GM21367 (cell line): ENCODE data around the gene OTUB1.

Source experiments
- ATAC-seq: cut with Tn5 transposase; IDR thresholded peaks from one replicate; pipeline ENCODE4 v1.9.1; 2021; ENCODE audit not compliant: unreplicated experiment

Gene OTUB1

GRCh38 chr11:64022125-64022784 lies 36.0 kb downstream of the OTUB1 start:
- ATAC-seq = no peak

GRCh38 chr11:64023712-64024710 lies 37.8 kb downstream of the OTUB1 start:
- ATAC-seq = no peak

DNA sequence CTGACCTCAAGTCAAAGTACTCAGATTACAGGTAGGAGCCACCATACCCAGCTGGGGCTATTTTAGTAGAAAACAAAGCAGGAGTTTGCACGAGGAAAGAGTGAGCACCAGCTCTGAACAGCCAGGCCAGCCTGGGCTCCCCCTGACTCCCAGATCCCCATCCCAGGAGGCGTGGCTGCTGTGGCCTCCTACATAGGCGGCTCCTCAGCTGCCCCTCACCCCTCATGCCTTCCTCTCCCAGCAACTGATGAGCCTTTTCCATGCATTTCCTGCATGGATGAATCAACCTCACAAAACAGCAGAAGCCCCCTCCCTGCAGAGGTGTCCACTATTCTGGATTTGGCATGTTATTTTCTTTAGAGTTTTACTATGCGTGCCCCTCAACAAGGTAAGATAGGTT lies 39.0 kb downstream of the OTUB1 start:
- no peak for ATAC-seq

DNA sequence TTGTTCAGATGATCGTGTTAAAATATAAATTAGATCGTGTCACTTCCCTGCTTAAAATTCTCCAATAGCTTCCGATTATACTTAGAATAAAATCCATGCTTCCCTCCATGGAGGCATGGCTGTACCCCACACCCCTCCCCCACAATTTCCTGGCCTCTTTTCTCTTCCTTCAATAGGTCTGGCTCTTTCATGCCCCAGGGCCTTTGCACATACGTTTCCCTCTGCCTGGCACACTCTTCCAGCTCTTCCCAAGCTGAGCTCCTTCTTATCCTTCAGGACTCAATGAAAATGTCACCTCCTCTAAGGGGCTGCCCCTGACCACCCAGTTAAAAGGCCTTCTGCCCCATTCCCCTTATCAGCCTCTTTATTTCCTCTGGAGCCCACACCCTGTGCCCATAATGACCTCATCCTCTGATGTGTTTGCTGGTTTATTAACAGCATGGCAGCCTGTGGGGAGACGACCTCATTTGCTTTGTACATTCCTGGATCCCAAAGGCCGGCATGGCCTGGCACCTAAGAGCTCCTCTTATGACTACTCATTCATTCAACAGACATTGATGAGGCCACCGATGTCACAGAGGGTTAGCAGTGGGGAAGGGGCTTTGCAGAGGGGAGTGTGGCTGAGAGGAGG lies 40.5 kb downstream of the OTUB1 start:
- no peak for ATAC-seq

DNA sequence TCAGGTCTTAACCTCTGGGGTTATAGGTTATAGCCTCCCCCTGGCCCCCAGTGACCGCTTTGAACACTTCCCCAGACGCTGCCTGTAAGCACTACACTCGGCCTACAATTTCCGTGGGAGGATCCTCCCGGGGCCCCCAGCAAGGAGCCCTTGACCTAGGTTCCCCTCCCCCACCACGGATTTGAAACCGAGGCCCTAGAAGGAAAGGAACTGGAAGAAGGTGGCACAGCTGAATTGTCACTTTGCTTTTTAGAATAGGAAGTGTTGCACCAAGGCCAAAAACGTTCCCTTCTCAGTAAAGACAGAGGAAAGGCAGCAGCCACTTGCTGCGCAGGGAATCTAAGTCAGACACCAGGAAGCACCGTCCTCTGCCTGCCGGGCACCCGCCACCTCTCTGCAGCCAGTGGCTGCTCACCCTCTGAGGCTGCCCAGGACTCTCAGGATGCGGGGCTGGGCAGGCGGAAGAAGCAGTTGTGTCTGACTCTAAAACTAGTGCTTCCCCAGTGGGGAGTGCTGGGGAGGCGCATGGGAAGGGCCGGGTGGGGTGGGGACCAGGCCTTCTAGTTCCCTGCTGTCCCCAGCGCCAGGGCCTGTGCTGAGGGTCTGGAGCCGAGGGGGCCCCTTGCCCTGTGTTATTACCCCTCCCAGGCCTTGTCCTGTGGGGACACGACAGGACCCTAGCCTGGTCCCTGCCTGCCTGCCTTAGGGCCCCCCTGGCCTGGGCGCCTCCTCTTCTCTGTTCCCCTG lies 41.6 kb downstream of the OTUB1 start:
- ATAC-seq = no peak

DNA sequence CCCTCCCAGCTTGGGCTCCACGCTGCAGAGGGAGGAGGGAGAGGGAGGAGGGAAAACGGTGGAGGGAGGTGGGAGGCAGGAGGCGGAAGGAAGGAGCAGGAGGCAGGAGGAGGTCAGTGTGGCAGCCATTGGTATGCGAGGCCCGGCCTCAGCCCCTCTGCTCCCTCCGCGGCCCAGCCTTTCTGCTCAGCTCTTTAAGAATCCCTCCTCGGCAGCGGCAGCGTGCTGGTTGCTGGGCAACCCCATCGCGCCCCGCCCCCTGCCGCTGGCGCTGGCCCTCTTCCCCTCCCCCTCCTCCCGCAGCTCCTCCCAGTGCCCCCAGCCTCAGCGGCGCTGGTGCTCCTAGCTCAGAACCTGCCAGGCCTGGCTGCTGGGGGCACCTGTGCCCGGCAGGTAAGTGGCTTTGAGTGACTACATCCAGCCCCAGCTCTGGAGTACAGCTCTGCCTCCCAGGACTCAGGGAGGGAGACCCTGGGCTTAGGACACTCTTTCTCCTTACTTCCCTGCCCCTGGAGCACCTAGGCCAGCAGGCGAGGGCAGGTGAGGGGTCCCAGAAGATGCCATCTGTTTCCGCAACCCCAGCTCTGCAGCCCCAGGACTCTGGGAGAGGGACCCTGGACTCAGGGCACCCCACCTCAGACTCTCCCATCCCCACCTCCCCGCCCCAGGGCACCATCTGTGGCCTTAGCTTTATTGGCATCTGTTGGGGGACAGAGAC lies 42.3 kb downstream of the OTUB1 start:
- no peak for ATAC-seq

- ATAC-seq = no peak
Measured at GRCh38 chr11:64029773-64030172, 43.5 kb downstream of the OTUB1 start.

DNA sequence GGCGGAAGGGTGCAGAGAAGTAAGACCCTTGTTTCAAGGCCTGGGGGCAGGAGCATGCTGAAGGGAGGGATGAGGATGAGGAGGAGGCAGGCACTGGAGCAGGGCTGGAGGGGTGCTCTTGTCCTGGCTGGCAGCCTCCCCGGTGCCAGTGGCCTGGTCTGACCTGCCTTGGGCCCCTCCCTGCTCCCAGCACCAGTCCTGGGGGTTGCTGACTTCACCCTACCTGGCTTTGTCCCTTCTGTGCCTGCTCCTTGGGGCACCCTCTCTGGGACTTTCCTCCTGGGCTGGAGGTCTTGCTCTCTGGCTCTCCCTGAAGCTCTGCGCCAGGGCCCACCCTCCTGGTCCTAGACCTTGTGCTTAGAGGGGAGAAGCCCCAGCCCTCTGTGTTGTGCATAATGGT lies 44.8 kb downstream of the OTUB1 start:
- no peak for ATAC-seq

- ATAC-seq = no peak
Measured at GRCh38 chr11:64032050-64032449, 45.8 kb downstream of the OTUB1 start.

DNA sequence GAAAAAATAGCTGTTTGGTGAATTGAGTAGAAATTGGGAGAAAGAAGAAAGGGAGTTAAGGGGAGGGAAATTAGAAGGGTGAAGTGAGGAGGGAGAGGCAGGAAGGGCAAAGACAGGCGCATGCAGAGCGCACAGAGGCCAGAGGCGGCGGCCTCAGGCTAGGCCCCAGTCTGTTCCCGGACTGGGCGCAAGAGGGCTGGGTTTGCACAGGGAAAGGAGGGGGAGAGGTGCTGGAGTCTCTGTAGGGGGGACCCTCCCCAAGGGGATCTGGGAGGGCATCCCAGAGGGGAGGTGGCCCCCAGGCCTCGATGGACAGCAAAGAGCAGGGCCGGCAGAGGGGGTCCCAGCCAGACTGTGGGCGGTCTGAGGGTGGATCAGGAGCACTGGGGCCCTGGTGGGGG lies 48.2 kb downstream of the OTUB1 start:
- ATAC-seq = no peak

GRCh38 chr11:64035081-64035524 lies 48.9 kb downstream of the OTUB1 start:
- no peak for ATAC-seq

DNA sequence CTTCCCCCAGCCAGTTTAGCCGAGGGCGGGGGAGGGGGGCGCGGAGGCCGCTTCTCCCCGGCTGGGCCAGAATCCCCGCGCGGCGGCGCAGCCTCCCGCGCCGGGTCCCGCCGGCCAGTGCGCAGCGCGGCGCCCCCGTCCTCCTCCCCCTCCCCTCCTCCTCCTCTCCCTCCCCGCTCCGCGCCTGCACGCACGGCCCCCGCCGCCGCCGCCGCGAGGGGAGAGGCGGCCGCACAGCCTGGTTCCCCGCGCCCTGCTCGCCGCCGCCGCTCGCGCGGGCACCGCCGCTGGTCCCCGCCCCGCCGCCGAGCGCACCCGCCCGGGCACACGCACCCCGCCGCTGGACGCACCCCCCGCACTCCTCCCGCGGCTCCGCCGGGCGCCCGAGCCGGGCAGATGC lies 49.3 kb downstream of the OTUB1 start, which contains the start of gene FLRT1:
TSS of gene FLRT1 (plus strand) at position 356 of the 400 bp plus-strand sequence. CDS start 80,337 bp downstream, outside the sequence.
- ATAC-seq = no peak

DNA sequence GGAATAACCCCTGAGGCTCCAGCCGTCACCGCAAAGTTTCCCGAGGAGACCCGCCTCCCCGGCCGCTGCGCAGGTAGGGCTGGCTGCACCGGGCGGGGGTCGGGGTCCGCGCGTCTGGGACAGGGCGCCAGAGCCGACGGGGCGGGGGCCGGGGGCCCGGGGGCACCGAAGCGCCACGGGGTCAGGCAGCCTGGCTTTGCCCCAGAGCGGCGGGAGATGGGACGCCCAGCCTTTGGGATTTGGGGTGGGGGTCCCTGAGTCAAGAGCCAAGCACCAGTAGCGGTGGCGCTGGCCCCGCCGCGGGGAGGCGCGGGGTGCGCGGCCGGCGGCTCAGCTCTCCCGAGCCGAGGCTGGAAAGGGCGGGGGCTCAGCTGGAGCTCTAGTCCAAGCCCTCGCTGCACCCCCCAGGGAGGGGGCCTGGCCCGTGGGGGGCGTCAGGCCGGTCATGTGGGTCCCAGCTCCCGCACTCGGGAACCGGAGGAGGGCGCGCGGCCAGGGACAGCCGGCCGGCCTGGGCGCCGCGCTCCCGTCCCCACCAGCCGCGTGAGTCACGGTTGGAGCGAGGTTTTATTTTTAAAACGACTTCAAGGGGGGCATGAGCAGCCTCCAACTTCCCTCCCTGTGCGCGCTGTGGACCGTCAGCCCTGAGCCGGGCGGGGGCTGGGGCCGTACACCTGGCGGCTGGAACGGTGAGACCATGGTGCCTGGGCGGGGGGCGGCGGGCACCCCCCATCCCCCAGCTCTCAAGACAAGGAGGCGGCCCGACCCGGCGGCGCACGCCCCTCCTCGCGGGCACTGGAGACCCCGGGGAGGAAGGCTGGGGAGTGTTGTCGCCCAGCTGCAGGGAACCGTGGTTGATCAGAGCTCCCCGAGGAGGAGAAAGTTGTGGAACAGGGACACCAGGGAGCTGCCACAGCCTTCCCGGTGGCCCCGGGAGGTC lies 50.1 kb downstream of the OTUB1 start:
- ATAC-seq = no peak

GRCh38 chr11:64037027-64037634 lies 50.9 kb downstream of the OTUB1 start:
- ATAC-seq = no peak

DNA sequence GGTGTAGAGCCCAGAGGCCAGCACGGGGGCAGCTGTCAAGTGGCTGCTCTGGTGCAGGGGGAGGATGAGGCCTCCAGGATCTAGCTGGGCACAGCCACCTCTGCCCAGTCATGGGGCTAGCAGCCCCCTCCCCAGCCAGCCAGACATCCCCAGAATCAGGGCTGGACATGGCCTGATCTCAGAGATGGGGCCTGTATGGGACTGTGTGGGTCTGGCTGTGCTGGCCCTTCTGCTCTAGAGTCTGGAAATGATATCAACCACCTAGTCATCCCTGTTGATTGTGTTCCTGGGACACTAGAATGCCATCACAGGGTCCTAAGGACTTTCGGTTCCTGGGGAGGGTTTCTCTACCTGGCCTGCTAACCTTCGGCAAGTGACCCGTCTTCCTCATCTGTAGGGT lies 52.3 kb downstream of the OTUB1 start:
- no peak for ATAC-seq

DNA sequence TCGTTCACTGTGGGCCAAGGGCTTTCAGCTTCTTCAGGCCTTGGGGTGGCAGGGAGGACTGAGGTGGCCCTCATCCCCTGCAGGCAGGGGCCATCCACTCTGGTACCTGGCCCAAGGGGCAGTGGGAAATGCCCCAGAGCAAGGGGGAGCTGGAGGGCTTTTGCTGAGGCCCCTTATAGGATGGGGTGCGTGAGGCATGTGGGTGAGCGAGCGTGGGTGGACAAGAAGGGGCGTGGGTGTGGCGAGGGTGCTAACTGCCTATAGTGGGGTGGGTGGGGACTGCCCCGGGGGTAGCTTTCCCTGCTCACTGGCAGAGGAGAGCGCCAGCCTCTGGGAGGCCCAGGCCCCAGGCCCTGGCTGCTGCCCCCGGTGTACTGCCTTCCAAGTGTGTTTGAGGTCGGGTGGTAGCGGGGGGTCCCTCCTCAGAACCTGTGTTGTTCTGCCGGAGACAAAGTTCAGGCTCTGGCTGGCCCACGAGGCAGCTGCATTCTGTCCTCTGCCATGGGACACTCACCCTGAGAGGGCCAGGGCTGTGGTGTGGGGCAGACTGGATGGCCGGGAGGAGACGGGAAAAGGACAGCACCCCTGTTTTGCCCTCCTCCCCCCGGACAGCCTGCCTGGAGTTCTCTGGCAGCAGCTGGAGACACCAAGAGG lies 52.9 kb downstream of the OTUB1 start:
- no peak for ATAC-seq

- no peak for ATAC-seq
Measured at GRCh38 chr11:64040684-64041322, 54.6 kb downstream of the OTUB1 start.

DNA sequence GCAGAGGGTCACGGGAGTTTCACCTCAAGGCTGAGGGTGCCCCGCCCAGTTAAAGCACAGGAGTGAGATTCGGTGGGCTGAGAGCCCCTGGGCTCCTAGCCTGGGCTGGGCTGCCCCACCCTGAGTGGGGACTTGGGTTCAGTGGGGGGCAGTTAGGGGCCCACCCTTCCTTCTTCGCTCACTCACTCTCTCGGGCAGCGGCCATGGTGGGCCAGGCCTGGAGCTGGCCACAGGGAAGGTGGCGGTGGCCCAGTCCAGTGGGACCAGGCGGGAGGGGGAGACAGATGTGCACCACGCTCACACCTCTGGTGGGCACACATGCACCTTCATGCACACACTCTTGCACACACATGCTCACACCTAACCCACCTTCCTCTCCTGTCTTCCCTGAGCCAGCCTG lies 55.6 kb downstream of the OTUB1 start:
- no peak for ATAC-seq
